OCI-LY7 (cell line): Measurements from ENCODE around the gene PIGS. TPM values are rescaled to one million over a fixed set of nuclear protein-coding genes. Genes with fewer than 3 reads are reported as not detected.

ENCODE experiments used
- BruUV-seq: library from RNA; stranded (reverse); fragments of 400-500 nt; replicated peaks from 2 replicates; lab custom pipeline; 2021; lab: Mats Ljungman, UMichigan
- CTCF ChIA-PET: fragments of 300-600 bp; sonication (Branson Sonifier 250); formaldehyde crosslinking; loops from one replicate; lab custom pipeline; 2022; ENCODE audit warnings: antibody characterized with exemption; ENCODE audit not compliant: unreplicated experiment; lab: Charles Lee
- POLR2A ChIA-PET: fragments of 300-600 bp; sonication (Branson Sonifier 250); formaldehyde crosslinking; loops from one replicate; lab custom pipeline; 2022; ENCODE audit warnings: antibody characterized with exemption; lab: Charles Lee
- DNase-seq: peaks from one replicate; pipeline ENCODE4 v3.0.0-alpha.2; 2015; ENCODE audit warnings: low spot score
- H2AFZ ChIP-seq: fragments of 200-600 bp; sonication (generic), shearing (Covaris generic); 2 replicates; pipeline ENCODE4 v1.6.1; 2014; ENCODE audit warnings: mild to moderate bottlenecking, antibody characterized with exemption, low read length, moderate library complexity
- H3K27ac ChIP-seq: fragments of 200-600 bp; sonication (generic); 2 replicates; pipeline ENCODE4 v1.5.1; 2014; ENCODE audit warnings: mixed run types, low read depth, mild to moderate bottlenecking, moderate library complexity, low read length, inconsistent platforms; ENCODE audit not compliant: poor library complexity, severe bottlenecking
- H3K36me3 ChIP-seq: fragments of 200-600 bp; sonication (generic); 2 replicates; pipeline ENCODE4 v1.6.1; 2014; ENCODE audit warnings: mild to moderate bottlenecking, antibody characterized with exemption, low read length, moderate library complexity, mixed read lengths; ENCODE audit not compliant: insufficient read depth
- H3K4me1 ChIP-seq: fragments of 200-600 bp; sonication (generic); 2 replicates; pipeline ENCODE4 v1.5.1; 2014; ENCODE audit warnings: mild to moderate bottlenecking, low read length; ENCODE audit not compliant: insufficient read depth, poor library complexity, severe bottlenecking
- H3K4me2 ChIP-seq: fragments of 200-600 bp; sonication (generic); 2 replicates; pipeline ENCODE4 v1.6.1; 2014; ENCODE audit warnings: mild to moderate bottlenecking, low read length
- H3K4me3 ChIP-seq: fragments of 200-600 bp; sonication (generic); 2 replicates; pipeline ENCODE4 v1.5.1; 2014; ENCODE audit warnings: mild to moderate bottlenecking, low read depth, low read length; ENCODE audit not compliant: poor library complexity, severe bottlenecking
- H3K79me2 ChIP-seq: fragments of 200-600 bp; sonication (generic); 2 replicates; pipeline ENCODE4 v1.6.1; 2016; ENCODE audit warnings: low read depth, mild to moderate bottlenecking, low read length, moderate library complexity, mixed read lengths; ENCODE audit not compliant: insufficient read depth
- H3K9me2 ChIP-seq: fragments of 200-600 bp; sonication (generic); 2 replicates; pipeline ENCODE4 v1.6.1; 2016; ENCODE audit warnings: mild to moderate bottlenecking, low read length, mixed read lengths; ENCODE audit not compliant: insufficient read depth
- H3K9me3 ChIP-seq: fragments of 200-600 bp; sonication (generic); 2 replicates; pipeline ENCODE4 v1.6.1; 2014; ENCODE audit warnings: mild to moderate bottlenecking, mixed run types, low read length, mixed read lengths
- H4K20me1 ChIP-seq: fragments of 200-600 bp; sonication (generic); 2 replicates; pipeline ENCODE4 v1.6.1; 2014; ENCODE audit warnings: mild to moderate bottlenecking, antibody characterized with exemption, low read length, moderate library complexity, mixed read lengths; ENCODE audit not compliant: insufficient read depth
- CTCF ChIP-seq: fragments of 200-600 bp; sonication (generic); conservative IDR thresholded peaks from 2 replicates; pipeline ENCODE4 v1.5.1; 2014; ENCODE audit warnings: mild to moderate bottlenecking, antibody characterized with exemption, low read length, moderate library complexity, mixed read lengths
- EZH2phosphoT487 ChIP-seq: fragments of 200-600 bp; sonication (generic); IDR thresholded peaks from 2 replicates; pipeline ENCODE4 v1.6.1; 2018; ENCODE audit warnings: low read depth, borderline replicate concordance, mild to moderate bottlenecking, mixed run types, antibody characterized with exemption, low read length, moderate library complexity, mixed read lengths
- intact Hi-C: fragments of 100-400 bp; cut with micrococcal nuclease; formaldehyde crosslinking; loops from one replicate; pipeline ENCODE4 v1.10.0; 2022; ENCODE audit not compliant: unreplicated experiment
- total RNA-seq, 2 experiments: library from RNA; depleted of rRNA in 1 of 2; stranded (reverse); fragments of >200 nt in 1 of 2; shearing (Covaris generic) in 1 of 2; gene quantifications; 2 replicates each; pipeline ENCODE4 v1.2.3, GENCODE V29; 2014 to 2022

PIGS gene
- total RNA-seq, 2 experiments from 2014 or later, result 13.9 to 34.0 TPM

GRCh38 chr17:28573966-28574480 lies 2.7 kb upstream of the PIGS start:
- H4K20me1 ChIP-seq, result no peaks in the 10 kb centered on the region
- H3K27ac ChIP-seq, result no peak overlapping the region
- peaks cover 42% of the 10 kb centered on the region for H3K36me3 ChIP-seq
- CTCF ChIA-PET, result no interaction called here
- TF ChIP-seq EZH2phosphoT487, result no peak
- TF ChIP-seq CTCF, result no peak
- no peaks in the 10 kb centered on the region for H3K79me2 ChIP-seq
- peaks cover 23% of the 10 kb centered on the region for H3K4me1 ChIP-seq
- H2AFZ ChIP-seq, result no peak overlapping the region
- DNase-seq, result no peak
- BruUV-seq, result no TSS peak
- no peak overlapping the region for H3K4me2 ChIP-seq
- H3K9me3 ChIP-seq, result no peaks in the 10 kb centered on the region
- no peak overlapping the region for H3K4me3 ChIP-seq
- H3K9me2 ChIP-seq, result no peaks in the 10 kb centered on the region
- intact Hi-C loops, result no loop called here
- POLR2A ChIA-PET, result interaction anchor here (0.5 kb wide), 1 partner anchor 23 kb away, joined by 3 read pairs; no protein-coding TSS in a partner anchor

DNA sequence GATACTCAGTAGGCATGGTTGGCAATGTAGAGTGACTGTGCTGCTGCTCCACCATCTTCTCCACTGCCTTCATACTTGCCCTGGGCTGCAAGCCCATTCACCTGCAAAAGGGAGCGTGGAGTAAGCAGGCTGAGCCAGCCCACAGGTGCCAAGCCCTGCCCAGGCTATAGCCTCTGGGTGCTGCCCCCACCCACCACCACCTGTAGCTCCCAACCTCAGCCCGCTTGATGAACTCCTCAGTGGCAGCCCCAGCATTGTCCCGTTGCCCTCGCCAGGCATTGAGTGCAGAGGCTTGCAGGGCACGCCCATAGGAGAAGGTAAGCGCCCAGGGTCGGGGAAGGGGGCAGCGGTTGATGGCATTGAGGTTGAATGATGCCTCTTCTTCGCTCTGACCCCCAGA lies 2.2 kb upstream of the PIGS start:
- no TSS peak for BruUV-seq
- Histone ChIP-seq H3K4me1 (peaks cover 24% of the 10 kb centered on the region), H3K4me2 (no peak overlapping the region), H3K79me2 (no peaks in the 10 kb centered on the region), H2AFZ (no peak overlapping the region), H3K9me2 (no peaks in the 10 kb centered on the region), H3K36me3 (peaks cover 37% of the 10 kb centered on the region), H4K20me1 (no peaks in the 10 kb centered on the region), H3K4me3 (no peak overlapping the region), H3K27ac (no peak overlapping the region), H3K9me3 (no peaks in the 10 kb centered on the region)
- intact Hi-C loops, result no loop called here
- POLR2A ChIA-PET, result no interaction called here
- no peak for TF ChIP-seq CTCF
- TF ChIP-seq EZH2phosphoT487, result no peak
- DNase-seq, result no peak
- CTCF ChIA-PET, result no interaction called here

- Histone ChIP-seq H3K4me3 (no peak overlapping the region), H3K9me3 (no peaks in the 10 kb centered on the region), H3K9me2 (no peaks in the 10 kb centered on the region), H3K36me3 (peaks cover 32% of the 10 kb centered on the region), H4K20me1 (no peaks in the 10 kb centered on the region), H3K4me2 (no peak overlapping the region), H3K27ac (no peak overlapping the region), H3K79me2 (no peaks in the 10 kb centered on the region), H2AFZ (no peak overlapping the region), H3K4me1 (peaks cover 28% of the 10 kb centered on the region)
- POLR2A ChIA-PET, result no interaction called here
- CTCF ChIA-PET, result no interaction called here
- TF ChIP-seq EZH2phosphoT487, result no peak
- no peak for TF ChIP-seq CTCF
- DNase-seq, result no peak
- intact Hi-C loops, result no loop called here
- BruUV-seq, result no TSS peak
Measured at GRCh38 chr17:28573040-28573380, 1.7 kb upstream of the PIGS start.
